ENCODE results near the gene SIRPB1.
"Not testable (repeated sequence)": the region's sequence is repeated elsewhere in the genome, so short reads cannot be mapped to it uniquely, and the experiment has no call there.

SIRPB1 gene

DNA sequence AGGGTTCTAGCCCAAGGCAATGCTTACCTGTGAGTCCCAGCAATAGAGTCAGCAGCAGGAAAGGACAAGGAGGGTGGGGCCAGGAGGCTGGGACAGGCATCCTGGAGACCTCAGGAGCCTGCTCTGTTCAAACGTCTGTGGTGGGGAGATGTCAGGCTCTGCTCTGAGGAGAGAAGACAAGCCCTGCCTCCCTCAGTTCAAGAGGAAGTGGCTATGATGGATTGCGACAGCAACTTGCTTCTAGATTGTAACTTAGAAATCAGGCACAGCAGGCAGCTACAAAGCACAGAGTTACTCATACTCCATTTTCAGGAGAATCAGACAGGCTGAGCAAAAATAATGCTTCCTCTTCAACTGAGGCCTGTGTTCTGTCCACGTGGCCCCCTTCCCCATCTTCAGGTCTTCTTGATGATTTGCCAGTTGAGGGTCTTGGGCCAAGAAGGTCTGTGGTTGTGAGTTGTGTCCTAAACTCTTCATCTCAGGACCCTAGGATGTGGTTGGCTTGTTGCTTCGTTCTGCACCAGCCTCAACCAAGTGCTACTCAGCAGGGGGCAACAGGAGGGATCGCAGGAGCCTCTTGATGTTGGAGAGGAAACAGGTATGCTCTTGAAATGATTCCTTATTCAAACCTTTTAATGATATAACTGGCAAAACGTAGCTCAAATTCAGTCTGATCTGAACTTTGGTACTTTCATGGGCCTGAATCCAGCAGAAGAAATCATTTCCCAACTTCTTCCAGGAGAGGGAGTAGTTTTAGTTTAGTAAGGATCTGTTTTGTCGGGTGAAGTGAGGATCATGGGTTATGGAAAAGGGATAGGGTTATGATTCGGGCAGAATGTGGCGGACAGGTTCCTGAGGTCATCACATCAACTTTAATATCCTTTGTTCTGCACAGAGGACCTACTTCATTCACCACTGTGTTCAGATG lies 31.0 kb downstream of the SIRPB1 start:
- no peak for DNase-seq

GRCh38 chr20:1587781-1588532 lies 31.9 kb downstream of the SIRPB1 start:
- DNase-seq: no peak

DNA sequence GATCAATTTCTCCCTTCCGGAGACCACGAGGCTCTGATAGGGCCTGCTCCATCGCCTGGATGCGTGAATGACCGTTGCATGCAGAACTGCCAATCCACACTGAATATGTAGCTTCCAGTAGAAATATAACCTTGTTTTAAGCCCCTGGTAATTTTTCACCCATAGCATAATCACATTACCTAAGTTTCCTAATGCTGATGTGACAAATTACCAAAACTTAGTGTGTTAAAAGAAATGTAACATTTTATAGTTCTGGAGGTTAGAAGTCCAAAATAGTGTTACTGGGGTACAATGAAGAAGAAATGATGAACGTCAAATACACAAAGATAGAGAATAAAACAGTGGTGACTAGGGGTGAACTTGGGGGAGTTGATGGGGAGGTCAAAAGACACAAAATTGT lies 40.3 kb downstream of the SIRPB1 start:
- no peak for DNase-seq

- DNase-seq: no peak
Observed at GRCh38 chr20:1577906-1578305, 41.9 kb downstream of the SIRPB1 start.

DNA sequence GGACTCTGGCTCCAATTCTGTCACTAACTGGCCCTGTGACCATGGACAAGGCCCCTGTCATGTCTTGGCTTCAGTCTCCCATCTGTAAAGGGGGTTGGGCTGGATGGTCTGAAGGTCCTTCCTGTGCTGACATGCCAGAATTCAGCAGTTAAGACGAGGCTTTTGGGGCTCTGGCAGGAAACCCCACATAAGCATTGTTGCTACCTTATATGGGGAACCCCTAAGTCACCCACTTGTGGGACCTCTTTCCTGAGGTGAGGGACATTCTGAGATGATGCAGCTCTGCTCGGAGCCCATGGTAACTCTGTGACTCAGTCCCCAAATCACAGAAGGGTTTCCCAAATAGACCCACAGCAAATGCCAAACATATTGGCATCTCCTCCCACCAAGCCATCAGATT lies 42.5 kb downstream of the SIRPB1 start:
- not testable (repeated sequence) for DNase-seq

- DNase-seq: no peak
Observed at GRCh38 chr20:1576641-1577040, 43.2 kb downstream of the SIRPB1 start.

DNA sequence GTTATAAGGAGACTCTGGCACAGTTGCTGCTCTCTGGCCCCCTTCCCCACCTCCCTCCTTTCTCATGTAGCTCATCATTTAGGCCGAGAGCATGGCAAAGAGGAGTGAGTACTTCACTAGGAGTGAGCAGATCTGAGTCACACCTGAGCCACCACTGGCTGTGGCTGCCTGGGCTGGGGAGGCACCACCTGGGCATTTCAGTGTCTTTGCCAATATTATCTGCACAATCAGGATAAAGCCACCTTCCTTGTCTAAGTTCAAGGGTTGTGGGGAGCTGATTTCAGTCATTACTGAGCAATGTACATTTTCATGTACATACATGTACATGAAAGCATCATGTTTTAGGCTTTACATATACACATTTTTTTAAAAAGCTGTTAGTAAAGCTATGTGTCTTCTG lies 43.8 kb downstream of the SIRPB1 start:
- DNase-seq: not testable (repeated sequence)

DNA sequence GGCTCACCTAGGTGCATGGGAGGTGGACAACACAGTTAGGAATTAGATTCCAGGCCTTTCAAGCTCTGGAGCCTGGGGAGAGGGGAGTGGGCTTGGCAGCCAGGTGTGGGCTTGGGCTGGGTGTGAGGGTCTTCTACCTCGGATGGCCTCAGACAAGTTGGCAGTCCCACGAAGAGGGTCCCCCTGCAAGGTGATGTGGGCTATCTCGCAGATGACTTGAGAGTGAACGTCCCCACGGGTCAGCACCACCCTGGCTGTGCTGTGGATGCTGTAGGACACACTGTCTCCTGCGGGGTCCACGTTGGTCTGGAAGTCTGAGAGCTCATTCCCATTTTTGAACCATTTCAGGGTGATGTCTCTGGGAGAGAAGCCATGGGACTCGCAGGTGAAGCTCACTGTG lies 48.2 kb downstream of the SIRPB1 start:
- DNase-seq: not testable (repeated sequence)
